MM.1S (cell line): ENCODE data around the gene LIPI.

Experiments
- DNase-seq: peaks from one replicate; pipeline ENCODE4 v3.0.0-alpha.2; 2015
- H2AFZ ChIP-seq: fragments of 300-600 bp; sonication (generic); 2 replicates; pipeline ENCODE4 v1.6.0; 2016; ENCODE audit warnings: antibody characterized with exemption, low read length
- H3F3A ChIP-seq: fragments of 300-600 bp; sonication (generic); 2 replicates; pipeline ENCODE4 v1.6.1; 2016; ENCODE audit warnings: mild to moderate bottlenecking, antibody characterized with exemption, low read length, moderate library complexity, mixed read lengths; ENCODE audit not compliant: insufficient read depth
- H3K27ac ChIP-seq: fragments of 300-600 bp; sonication (generic); 2 replicates; pipeline ENCODE4 v1.5.1; 2016; ENCODE audit warnings: mild to moderate bottlenecking, low read length
- H3K27me3 ChIP-seq: fragments of 300-600 bp; sonication (generic); replicated peaks from 2 replicates; pipeline ENCODE4 v1.6.0; 2016; ENCODE audit warnings: low read length; ENCODE audit not compliant: insufficient read depth
- H3K36me3 ChIP-seq: fragments of 300-600 bp; sonication (generic); replicated peaks from 2 replicates; pipeline ENCODE4 v1.6.1; 2016; ENCODE audit warnings: mild to moderate bottlenecking, low read length, mixed read lengths; ENCODE audit not compliant: insufficient read depth
- H3K4me1 ChIP-seq: fragments of 300-600 bp; sonication (generic); 2 replicates; pipeline ENCODE4 v1.6.1; 2016; ENCODE audit warnings: low read length, mixed read lengths
- H3K4me2 ChIP-seq: fragments of 300-600 bp; sonication (generic); 2 replicates; pipeline ENCODE4 v1.6.0; 2016; ENCODE audit warnings: low read depth, low read length
- H3K4me3 ChIP-seq: fragments of 300-600 bp; sonication (generic); 2 replicates; pipeline ENCODE4 v1.5.1; 2016; ENCODE audit warnings: low read length, mixed read lengths
- H3K79me2 ChIP-seq: fragments of 300-600 bp; sonication (generic); 2 replicates; pipeline ENCODE4 v1.6.1; 2016; ENCODE audit warnings: mixed run types, low read length, mixed read lengths
- H3K9ac ChIP-seq: fragments of 300-600 bp; sonication (generic); 2 replicates; pipeline ENCODE4 v1.6.1; 2016; ENCODE audit warnings: low read length, mixed read lengths
- H3K9me2 ChIP-seq: fragments of 300-600 bp; sonication (generic); replicated peaks from 2 replicates; pipeline ENCODE4 v1.6.1; 2016; ENCODE audit warnings: mild to moderate bottlenecking, low read length, mixed read lengths; ENCODE audit not compliant: insufficient read depth
- H3K9me3 ChIP-seq: fragments of 300-600 bp; sonication (generic); replicated peaks from 2 replicates; pipeline ENCODE4 v1.6.1; 2016; ENCODE audit warnings: mild to moderate bottlenecking, low read length, mixed read lengths; ENCODE audit not compliant: insufficient read depth
- H4K20me1 ChIP-seq: fragments of 300-600 bp; sonication (generic); 2 replicates; pipeline ENCODE4 v1.6.1; 2016; ENCODE audit warnings: mild to moderate bottlenecking, low read length, moderate library complexity, mixed read lengths; ENCODE audit not compliant: insufficient read depth
- EZH2 ChIP-seq: fragments of 300-600 bp; sonication (generic); optimal IDR thresholded peaks from 2 replicates; pipeline ENCODE3; 2017; ENCODE audit warnings: low read depth, mild to moderate bottlenecking, antibody characterized with exemption, low read length, mixed read lengths
- EZH2phosphoT487 ChIP-seq: fragments of 300-600 bp; sonication (generic); IDR thresholded peaks from 2 replicates; pipeline ENCODE4 v1.6.1; 2018; ENCODE audit warnings: antibody characterized with exemption, low read length
- TF ChIP-seq, protein P1 (sequence below): fragments of 300-600 bp; sonication (generic); IDR thresholded peaks from 2 replicates; pipeline ENCODE4 v1.5.1; 2016; ENCODE audit warnings: antibody characterized with exemption, low read length, mixed read lengths

LIPI gene

DNA sequence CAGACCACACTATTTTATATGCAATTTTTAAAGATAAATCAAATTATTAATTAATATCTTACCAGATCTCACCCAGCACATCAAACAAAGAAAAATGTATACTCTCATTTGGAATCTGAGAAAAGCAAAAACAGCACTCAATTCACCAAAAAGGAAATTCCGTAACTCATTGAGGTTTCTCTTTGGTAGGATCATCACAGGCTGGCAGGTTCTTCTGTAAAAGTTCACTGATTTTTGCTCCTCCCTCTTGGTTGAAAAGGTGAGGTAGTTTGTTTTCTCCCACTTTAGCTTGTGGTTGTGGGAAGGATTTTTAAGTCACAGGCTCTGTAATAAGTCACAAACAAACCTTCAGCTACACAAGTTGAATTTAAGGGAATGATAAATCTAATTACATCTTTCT lies at the start of gene LIPI:
Gene LIPI, minus strand, starts transcription at position 218 of the 400 bp plus-strand sequence. Its CDS starts 110 bp downstream, at position 108.
- Histone ChIP-seq H3F3A (no peaks in the 10 kb centered on the region), H3K9me2 (no peaks in the 10 kb centered on the region), H3K9me3 (no peaks in the 10 kb centered on the region), H3K4me3 (no peak within 1 kb of the TSS), H3K27me3 (no peaks in the 10 kb centered on the region), H2AFZ (no peak within 1 kb of the TSS), H3K4me2 (no peak within 1 kb of the TSS), H3K9ac (no peak within 1 kb of the TSS), H3K4me1 (no peaks in the 10 kb centered on the region), H3K79me2 (no peaks in the 10 kb centered on the region), H3K36me3 (no peaks in the 10 kb centered on the region), H3K27ac (no peak within 1 kb of the TSS), H4K20me1 (no peaks in the 10 kb centered on the region)
- TF ChIP-seq, protein P1, sequence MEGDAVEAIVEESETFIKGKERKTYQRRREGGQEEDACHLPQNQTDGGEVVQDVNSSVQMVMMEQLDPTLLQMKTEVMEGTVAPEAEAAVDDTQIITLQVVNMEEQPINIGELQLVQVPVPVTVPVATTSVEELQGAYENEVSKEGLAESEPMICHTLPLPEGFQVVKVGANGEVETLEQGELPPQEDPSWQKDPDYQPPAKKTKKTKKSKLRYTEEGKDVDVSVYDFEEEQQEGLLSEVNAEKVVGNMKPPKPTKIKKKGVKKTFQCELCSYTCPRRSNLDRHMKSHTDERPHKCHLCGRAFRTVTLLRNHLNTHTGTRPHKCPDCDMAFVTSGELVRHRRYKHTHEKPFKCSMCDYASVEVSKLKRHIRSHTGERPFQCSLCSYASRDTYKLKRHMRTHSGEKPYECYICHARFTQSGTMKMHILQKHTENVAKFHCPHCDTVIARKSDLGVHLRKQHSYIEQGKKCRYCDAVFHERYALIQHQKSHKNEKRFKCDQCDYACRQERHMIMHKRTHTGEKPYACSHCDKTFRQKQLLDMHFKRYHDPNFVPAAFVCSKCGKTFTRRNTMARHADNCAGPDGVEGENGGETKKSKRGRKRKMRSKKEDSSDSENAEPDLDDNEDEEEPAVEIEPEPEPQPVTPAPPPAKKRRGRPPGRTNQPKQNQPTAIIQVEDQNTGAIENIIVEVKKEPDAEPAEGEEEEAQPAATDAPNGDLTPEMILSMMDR, result no peak
- TF ChIP-seq EZH2, result no peak
- TF ChIP-seq EZH2phosphoT487, result no peak
- DNase-seq, result no peak

GRCh38 chr21:14260174-14260764 lies 49.5 kb upstream of the LIPI start:
- Histone ChIP-seq H3K9ac (no peak overlapping the region), H3K4me2 (no peak overlapping the region), H3F3A (no peaks in the 10 kb centered on the region), H3K27me3 (no peaks in the 10 kb centered on the region), H3K4me1 (no peaks in the 10 kb centered on the region; the same call in 1 of the 2 replicates), H3K4me3 (no peak overlapping the region), H4K20me1 (no peaks in the 10 kb centered on the region), H3K36me3 (no peaks in the 10 kb centered on the region), H3K9me2 (no peaks in the 10 kb centered on the region), H3K27ac (no peak overlapping the region), H3K79me2 (no peaks in the 10 kb centered on the region), H3K9me3 (no peaks in the 10 kb centered on the region), H2AFZ (no peak overlapping the region)
- no peak for DNase-seq
- TF ChIP-seq, protein P1, result no peak
- no peak for TF ChIP-seq EZH2
- no peak for TF ChIP-seq EZH2phosphoT487

DNA sequence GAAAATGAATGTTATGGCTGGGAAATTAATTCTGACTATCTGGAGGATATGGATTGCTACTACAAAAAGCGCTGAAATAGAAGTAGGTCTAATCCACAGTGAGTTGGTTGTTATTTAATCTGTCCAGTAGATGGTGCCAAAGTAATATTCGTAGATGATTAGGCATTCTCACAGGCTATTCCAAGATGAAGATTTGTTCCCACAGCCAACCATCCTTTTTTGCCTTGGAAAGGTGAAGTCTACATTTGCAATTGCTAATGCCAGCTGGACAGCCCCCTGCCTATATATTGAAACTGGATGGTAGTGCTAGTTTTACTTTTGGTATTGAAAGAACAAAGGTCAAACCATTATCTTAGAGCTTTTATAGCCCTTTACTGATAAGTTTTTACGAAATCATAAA lies 49.0 kb upstream of the LIPI start:
- no peak overlapping the region for H3K9ac ChIP-seq
- H3K36me3 ChIP-seq, result no peaks in the 10 kb centered on the region
- H3K4me2 ChIP-seq, result no peak overlapping the region
- H3K27ac ChIP-seq, result no peak overlapping the region
- H3F3A ChIP-seq, result no peaks in the 10 kb centered on the region
- H4K20me1 ChIP-seq, result no peaks in the 10 kb centered on the region
- H3K9me3 ChIP-seq, result no peaks in the 10 kb centered on the region
- H3K4me1 ChIP-seq, result no peaks in the 10 kb centered on the region; the same call in 1 of the 2 replicates
- H3K27me3 ChIP-seq, result no peaks in the 10 kb centered on the region
- no peak overlapping the region for H3K4me3 ChIP-seq
- H3K79me2 ChIP-seq, result no peaks in the 10 kb centered on the region
- peak; percentile 18 for DNase-seq
- no peaks in the 10 kb centered on the region for H3K9me2 ChIP-seq
- TF ChIP-seq, protein P1, result peak; percentile 62
- TF ChIP-seq EZH2, result no peak
- H2AFZ ChIP-seq, result no peak overlapping the region
